Gastroesophageal sphincter (tissue), 4 donors: Measurements from ENCODE around the gene PRKD1. TPM values are rescaled to one million over a fixed set of nuclear protein-coding genes. Genes with fewer than 3 reads are reported as not detected.

Experiments
- ATAC-seq: fragments of 150-250 bp; one replicate; pipeline ENCODE4 v1.9.1; 2016; ENCODE audit warnings: mild to moderate bottlenecking, moderate library complexity
- H3K27ac ChIP-seq, 4 donors: fragments of 200-600 bp; sonication (generic) in 3 of 4; 1 replicate in 3 of 4; 2 replicates in 1 of 4; pipeline ENCODE4 v1.5.1; 2016 to 2019
- H3K27me3 ChIP-seq: fragments of 200-600 bp; sonication (generic); one replicate; pipeline ENCODE4 v1.5.1; 2019
- H3K36me3 ChIP-seq, 2 donors: fragments of 200-600 bp; sonication (generic); one replicate each; pipeline ENCODE4 v1.5.1; 2019; ENCODE audit warnings: control low read depth in 1 of 2
- H3K4me1 ChIP-seq, 3 donors: fragments of 200-600 bp; sonication (generic); 1 replicate in 2 of 3; 2 replicates in 1 of 3; pipeline ENCODE4 v1.5.1; 2016 to 2019; ENCODE audit warnings: control low read depth in 2 of 3
- H3K4me3 ChIP-seq, 2 donors: fragments of 200-600 bp; sonication (generic); one replicate each; pipeline ENCODE4 v1.5.1; 2019; ENCODE audit warnings: mild to moderate bottlenecking in 1 of 2, moderate library complexity in 1 of 2
- H3K9me3 ChIP-seq, 3 donors: fragments of 200-600 bp; sonication (generic); one replicate each; pipeline ENCODE4 v1.5.1; 2017 to 2019; ENCODE audit warnings: control low read depth in 2 of 3
- CTCF ChIP-seq, 4 experiments: fragments of 200-600 bp in 2 of 4; fragments of 450-650 bp in 2 of 4; sonication (generic) in 1 of 4; IDR thresholded peaks; one replicate each; pipeline ENCODE4 v1.5.1; 2017 to 2019; ENCODE audit warnings: antibody characterized with exemption in 4 of 4, mild to moderate bottlenecking in 2 of 4, moderate library complexity in 2 of 4
- EP300 ChIP-seq: sonication (generic); formaldehyde crosslinking; IDR thresholded peaks from one replicate; pipeline ENCODE4 v1.6.1; 2017; ENCODE audit warnings: antibody characterized with exemption, mild to moderate bottlenecking
- POLR2A ChIP-seq, 2 donors: fragments of 450-650 bp; IDR thresholded peaks; one replicate each; pipeline ENCODE4 v1.6.1; 2017; ENCODE audit warnings: antibody characterized with exemption in 2 of 2, mild to moderate bottlenecking in 2 of 2, moderate library complexity in 1 of 2
- POLR2AphosphoS5 ChIP-seq: sonication (generic); formaldehyde crosslinking; IDR thresholded peaks from one replicate; pipeline ENCODE4 v1.6.1; 2017; ENCODE audit warnings: antibody characterized with exemption
- WGBS, 2 donors: methylation state at CpG; one replicate each; pipeline ENCODE4 v1.1.5; 2018; ENCODE audit warnings: low coverage in 1 of 2; 5-methylcytosine and 5-hydroxymethylcytosine counted together
- total RNA-seq, 4 donors: library from RNA; depleted of rRNA; stranded (reverse); fragments of >200 nt; gene quantifications; one replicate each; pipeline ENCODE4 v1.1.0, GENCODE V29; 2016

PRKD1 gene
- total RNA-seq, 4 donors from 2014 or later: 11.9 to 14.3 (median 12.6) TPM

GRCh38 chr14:29905543-29905942 is 22.1 kb downstream of the PRKD1 start:
- Histone ChIP-seq H3K4me3 (no peak overlapping the region), H3K36me3 (no peaks in the 10 kb centered on the region), H3K27ac (no peak overlapping the region), H3K4me1 (peaks cover 0 to 17% (median 0%) of the 10 kb centered on the region in 3 donors), H3K9me3 (no peaks in the 10 kb centered on the region), H3K27me3 (no peaks in the 10 kb centered on the region)
- TF ChIP-seq POLR2A (IDR thresholded peaks at IDR 0.05) (no peak), CTCF (IDR thresholded peaks at IDR 0.05) (no peak), EP300 (no peak), POLR2AphosphoS5 (no peak)
- no peak for ATAC-seq
- WGBS, 2 donors: 67 to 93% methylated on average over 4 to 7 of the region's 7 CpGs

GRCh38 chr14:29900609-29901350 is 26.9 kb downstream of the PRKD1 start:
- no peaks in the 10 kb centered on the region for H3K9me3 ChIP-seq
- TF ChIP-seq POLR2AphosphoS5: no peak
- TF ChIP-seq CTCF (IDR thresholded peaks at IDR 0.05): no peak
- no peak for TF ChIP-seq EP300
- no peak for TF ChIP-seq POLR2A (IDR thresholded peaks at IDR 0.05)
- H3K4me3 ChIP-seq: no peak overlapping the region
- no peaks in the 10 kb centered on the region for H3K36me3 ChIP-seq
- no peak for ATAC-seq
- no peaks in the 10 kb centered on the region for H3K4me1 ChIP-seq
- no peaks in the 10 kb centered on the region for H3K27me3 ChIP-seq
- 85 to 95% methylated on average over 3 to 4 of the region's 4 CpGs for WGBS, 2 donors
- no peak overlapping the region for H3K27ac ChIP-seq

- no peak for ATAC-seq
- TF ChIP-seq POLR2A (IDR thresholded peaks at IDR 0.05) (no peak), POLR2AphosphoS5 (no peak), EP300 (no peak)
- Histone ChIP-seq H3K4me3 (no peak overlapping the region), H3K4me1 (no peaks in the 10 kb centered on the region), H3K27me3 (no peaks in the 10 kb centered on the region), H3K27ac (no peak overlapping the region), H3K9me3 (no peaks in the 10 kb centered on the region), H3K36me3 (no peaks in the 10 kb centered on the region)
- WGBS, 2 donors: 61 to 78% methylated on average over 2 of the region's 2 CpGs
Measured at GRCh38 chr14:29898470-29898869, 29.2 kb downstream of the PRKD1 start.

- H3K9me3 ChIP-seq: no peaks in the 10 kb centered on the region
- 80 to 88% methylated on average over 1 of the region's 1 CpG for WGBS, 2 donors
- ATAC-seq: no peak
- H3K27me3 ChIP-seq: no peaks in the 10 kb centered on the region
- H3K27ac ChIP-seq: no peak overlapping the region
- no peaks in the 10 kb centered on the region for H3K36me3 ChIP-seq
- no peak for TF ChIP-seq CTCF (IDR thresholded peaks at IDR 0.05)
- no peak for TF ChIP-seq EP300
- TF ChIP-seq POLR2AphosphoS5: no peak
- no peaks in the 10 kb centered on the region for H3K4me1 ChIP-seq
- H3K4me3 ChIP-seq: no peak overlapping the region
Measured at GRCh38 chr14:29897181-29897580, 30.5 kb downstream of the PRKD1 start.

GRCh38 chr14:29896354-29896821 is 31.3 kb downstream of the PRKD1 start:
- no peak for ATAC-seq
- H3K9me3 ChIP-seq: no peaks in the 10 kb centered on the region
- 78 to 90% methylated on average over 4 of the region's 4 CpGs for WGBS, 2 donors
- no peaks in the 10 kb centered on the region for H3K36me3 ChIP-seq
- H3K4me1 ChIP-seq: no peaks in the 10 kb centered on the region
- TF ChIP-seq POLR2A (IDR thresholded peaks at IDR 0.05): no peak
- TF ChIP-seq CTCF (IDR thresholded peaks at IDR 0.05): no peak
- TF ChIP-seq POLR2AphosphoS5: no peak
- TF ChIP-seq EP300: no peak
- no peaks in the 10 kb centered on the region for H3K27me3 ChIP-seq
- no peak overlapping the region for H3K27ac ChIP-seq
- H3K4me3 ChIP-seq: no peak overlapping the region
